SK-N-SH (cell line): ENCODE data around the gene TRAF3IP1. TPM values are rescaled to one million over a fixed set of nuclear protein-coding genes. Genes with fewer than 3 reads are reported as not detected.

Experiments
- CTCF ChIA-PET: fragments of 300-600, 350-600 bp; formaldehyde crosslinking; extraction: SDS; loops from one replicate; lab custom pipeline; 2021; lab: Yijun Ruan, JAX
- POLR2A ChIA-PET: fragments of 350-600 bp; sonication (Branson Sonifier 250); formaldehyde crosslinking; extraction: SDS; loops from one replicate; lab custom pipeline; 2020; ENCODE audit warnings: antibody characterized with exemption, inconsistent platforms; lab: Yijun Ruan, JAX
- DNase-seq: peaks from one replicate; pipeline ENCODE4 v3.0.0; 2012
- H2AFZ ChIP-seq: fragments of 200-600 bp; sonication (generic); 2 replicates; pipeline ENCODE4 v1.8.1; 2016; ENCODE audit warnings: antibody characterized with exemption, mild to moderate bottlenecking, low read depth
- H3F3A ChIP-seq: fragments of 200-600 bp; sonication (generic); replicated peaks from 2 replicates; pipeline ENCODE3; 2016; ENCODE audit warnings: antibody characterized with exemption, mild to moderate bottlenecking; ENCODE audit not compliant: insufficient read depth
- H3K27ac ChIP-seq, 2 experiments: fragments of 200-500 bp in 1 of 2; fragments of 200-600 bp in 1 of 2; sonication (Bioruptor generic) in 1 of 2; sonication (generic), shearing (Covaris generic) in 1 of 2; 2 replicates each; pipeline versions ENCODE4 v1.5.1 to v1.6.1; 2014 to 2016; ENCODE audit warnings: low read depth in 2 of 2, inconsistent platforms in 1 of 2, low read length in 1 of 2, mild to moderate bottlenecking in 1 of 2, mixed read lengths in 1 of 2
- H3K27me3 ChIP-seq: fragments of 200-600 bp; sonication (generic), shearing (Covaris generic); 2 replicates; pipeline ENCODE4 v1.6.1; 2016; ENCODE audit warnings: mixed run types; ENCODE audit not compliant: insufficient read depth
- H3K36me3 ChIP-seq, 2 experiments: fragments of 200-500 bp in 1 of 2; fragments of 200-600 bp in 1 of 2; sonication (Bioruptor generic) in 1 of 2; sonication (generic) in 1 of 2; replicated peaks in 1 of 2; 2 replicates each; pipeline versions ENCODE3 to v1.5.1; 2014 to 2016; ENCODE audit warnings: low read length in 1 of 2, mild to moderate bottlenecking in 1 of 2; ENCODE audit not compliant: insufficient read depth in 2 of 2, control insufficient read depth in 1 of 2
- H3K4me1 ChIP-seq, 2 experiments: fragments of 200-500 bp in 1 of 2; fragments of 200-600 bp in 1 of 2; sonication (Bioruptor generic) in 1 of 2; sonication (generic), shearing (Covaris generic) in 1 of 2; 2 replicates each; pipeline versions ENCODE4 v1.5.1 to v1.6.1; 2014 to 2016; ENCODE audit warnings: low read depth in 1 of 2, low read length in 1 of 2, mixed run types in 1 of 2; ENCODE audit not compliant: insufficient read depth in 2 of 2, control insufficient read depth in 1 of 2
- H3K4me2 ChIP-seq: fragments of 200-600 bp; sonication (generic), shearing (Covaris generic); 2 replicates; pipeline ENCODE4 v1.6.1; 2017; ENCODE audit warnings: mixed run types
- H3K4me3 ChIP-seq, 2 experiments: fragments of 200-500 bp in 1 of 2; fragments of 200-600 bp in 1 of 2; sonication (Bioruptor generic) in 1 of 2; sonication (generic), shearing (Covaris generic) in 1 of 2; 2 replicates each; pipeline versions ENCODE4 v1.5.1 to v1.8.1; 2014 to 2016; ENCODE audit warnings: low read depth in 2 of 2, inconsistent platforms in 1 of 2, low read length in 1 of 2, mild to moderate bottlenecking in 1 of 2, mixed read lengths in 1 of 2, moderate library complexity in 1 of 2
- H3K79me2 ChIP-seq: fragments of 200-600 bp; sonication (generic); 2 replicates; pipeline ENCODE4 v1.8.1; 2017; ENCODE audit warnings: mild to moderate bottlenecking; ENCODE audit not compliant: insufficient read depth
- H3K9ac ChIP-seq: fragments of 200-600 bp; sonication (generic); 2 replicates; pipeline ENCODE4 v1.6.1; 2017; ENCODE audit warnings: mixed run types
- H3K9me2 ChIP-seq: fragments of 200-600 bp; sonication (generic); 2 replicates; pipeline ENCODE4 v1.6.1; 2017; ENCODE audit warnings: mixed run types
- H3K9me3 ChIP-seq: fragments of 200-600 bp; sonication (generic); 2 replicates; pipeline ENCODE4 v1.6.1; 2017; ENCODE audit warnings: mixed run types, mild to moderate bottlenecking, moderate library complexity
- H4K20me1 ChIP-seq: fragments of 200-600 bp; sonication (generic); 2 replicates; pipeline ENCODE4 v1.6.1; 2017; ENCODE audit warnings: mild to moderate bottlenecking, mixed run types; ENCODE audit not compliant: insufficient read depth
- CTCF ChIP-seq: fragments of 200-600 bp; sonication (generic); IDR thresholded peaks from 2 replicates; pipeline ENCODE4 v1.6.1; 2017; ENCODE audit warnings: antibody characterized with exemption, mild to moderate bottlenecking, moderate library complexity
- EP300 ChIP-seq, 2 experiments: IDR thresholded peaks; 2 replicates each; pipeline versions ENCODE4 v1.4.0 to v1.6.1; 2012; ENCODE audit warnings: borderline replicate concordance in 1 of 2, low read depth in 1 of 2, low read length in 1 of 2
- FOSL2 ChIP-seq: IDR thresholded peaks from 2 replicates; pipeline ENCODE4 v1.4.0; 2012; ENCODE audit warnings: low read depth, mild to moderate bottlenecking, moderate library complexity, borderline replicate concordance
- FOXM1 ChIP-seq: IDR thresholded peaks from 2 replicates; pipeline ENCODE4 v1.4.0; 2012; ENCODE audit warnings: low read depth, mild to moderate bottlenecking
- GATA2 ChIP-seq: sonication (generic); formaldehyde crosslinking; IDR thresholded peaks from 2 replicates; pipeline ENCODE4 v1.5.0; 2020; ENCODE audit warnings: mild to moderate bottlenecking, missing genetic modification reagents
- IRF3 ChIP-seq: fragments of 150-350 bp; IDR thresholded peaks from 2 replicates; pipeline ENCODE4 v1.6.1; 2016; ENCODE audit warnings: mild to moderate bottlenecking, low read depth, low read length
- JUND ChIP-seq: IDR thresholded peaks from 2 replicates; pipeline ENCODE4 v1.4.0; 2012
- MEF2A ChIP-seq: IDR thresholded peaks from 2 replicates; pipeline ENCODE4 v1.4.0; 2012; ENCODE audit warnings: low read depth, borderline replicate concordance
- NFIC ChIP-seq: IDR thresholded peaks from 2 replicates; pipeline ENCODE4 v1.4.0; 2012; ENCODE audit warnings: borderline replicate concordance
- NRF1 ChIP-seq: IDR thresholded peaks from 2 replicates; pipeline ENCODE4 v1.6.1; 2012; ENCODE audit warnings: low read depth, mild to moderate bottlenecking, low read length
- PBX3 ChIP-seq: IDR thresholded peaks from 2 replicates; pipeline ENCODE4; 2012
- POLR2AphosphoS5 ChIP-seq: IDR thresholded peaks from 2 replicates; pipeline ENCODE4 v1.6.1; 2012; ENCODE audit warnings: low read depth, low read length
- RCOR1 ChIP-seq: fragments of 150-350 bp; IDR thresholded peaks from 2 replicates; pipeline ENCODE4 v1.6.1; 2017; ENCODE audit warnings: antibody characterized with exemption, low read length
- RXRA ChIP-seq: IDR thresholded peaks from 2 replicates; pipeline ENCODE4 v1.4.0; 2012; ENCODE audit warnings: low read depth, mild to moderate bottlenecking, borderline replicate concordance
- SIN3A ChIP-seq: IDR thresholded peaks from 2 replicates; pipeline ENCODE4 v1.6.1; 2012; ENCODE audit warnings: low read depth, mild to moderate bottlenecking, low read length, moderate library complexity, borderline replicate concordance
- TAF1 ChIP-seq: IDR thresholded peaks from 2 replicates; pipeline ENCODE4 v1.6.1; 2012; ENCODE audit warnings: low read depth, mild to moderate bottlenecking, low read length, moderate library complexity, borderline replicate concordance
- TEAD4 ChIP-seq: IDR thresholded peaks from 2 replicates; pipeline ENCODE4 v1.4.0; 2012; ENCODE audit warnings: mild to moderate bottlenecking, borderline replicate concordance; ENCODE audit not compliant: insufficient read depth
- USF1 ChIP-seq: IDR thresholded peaks from 2 replicates; pipeline ENCODE4 v1.4.0; 2012; ENCODE audit warnings: low read depth, borderline replicate concordance
- USF2 ChIP-seq: fragments of 150-350 bp; IDR thresholded peaks from 2 replicates; pipeline ENCODE4 v1.6.1; 2017; ENCODE audit warnings: antibody characterized with exemption, low read length, low read depth, borderline replicate concordance
- ZBTB33 ChIP-seq: IDR thresholded peaks from 2 replicates; pipeline ENCODE4 v1.4.0; 2012; ENCODE audit warnings: low read depth, borderline replicate concordance
- WGBS: methylation state at CpG from one replicate; pipeline ENCODE4 v1.1.6; 2017; ENCODE audit warnings: low lambda C conversion rate; 5-methylcytosine and 5-hydroxymethylcytosine counted together
- polyA plus RNA-seq, 3 experiments: library from polyadenylated mRNA; depleted of rRNA; stranded (reverse); fragments of >200 nt; gene quantifications; 2 replicates each; pipeline ENCODE4 v1.2.3, GENCODE V29; 2012

The TRAF3IP1 gene
- polyA plus RNA-seq, 1 of the 3 experiments (the other 2 are of a cell fraction) = 15.0 TPM

GRCh38 chr2:238430781-238431180, 110.5 kb downstream of the TRAF3IP1 start:
- Histone ChIP-seq H3K4me3 (no peak overlapping the region; a peak in 1 of 4 replicates), H3K4me2 (no peak overlapping the region)
- POLR2A ChIA-PET = interaction anchor here (0.6 kb wide), 1 partner anchor 63 kb away, joined by 6 read pairs; no protein-coding TSS in a partner anchor

More at GRCh38 chr2:238430781-238431180, 110.5 kb downstream of the TRAF3IP1 start:
- Histone ChIP-seq H3F3A (peaks cover 38% of the 10 kb centered on the region), H3K4me1 (peaks cover 11 to 32% of the 10 kb centered on the region in 2 experiments), H3K9ac (no peak overlapping the region), H3K27me3 (no peaks in the 10 kb centered on the region), H3K36me3 (peaks cover 25 to 57% of the 10 kb centered on the region in 2 experiments), H2AFZ (no peak overlapping the region), H3K79me2 (peaks cover 83% of the 10 kb centered on the region), H3K9me3 (peaks cover 7% of the 10 kb centered on the region; the same call in 1 of the 2 replicates), H4K20me1 (no peaks in the 10 kb centered on the region), H3K9me2 (no peaks in the 10 kb centered on the region), H3K27ac (no peak overlapping the region)
- DNase-seq = no peak
- 98% methylated on average over 6 of the region's 6 CpGs for WGBS
- TF ChIP-seq RXRA (no peak), PBX3 (no peak), CTCF (no peak), USF2 (no peak), NFIC (no peak), MEF2A (no peak), FOSL2 (no peak), EP300 (IDR thresholded peaks at IDR 0.05; ENCODE audit: borderline replicate concordance in 1 of 2, low read depth in 1 of 2, low read length in 1 of 2) (no peak), TAF1 (no peak), JUND (no peak), FOXM1 (no peak), POLR2AphosphoS5 (no peak), RCOR1 (no peak), GATA2 (CRISPR knock-in tag) (no peak), IRF3 (no peak), NRF1 (no peak), TEAD4 (no peak), SIN3A (no peak), ZBTB33 (no peak), USF1 (no peak)
- CTCF ChIA-PET = interaction anchor here (0.8 kb wide), 1 partner anchor 74 kb away, joined by 4 read pairs; no protein-coding TSS in a partner anchor
